NB4 (cell line): Measurements from ENCODE around the gene SEMA5A.

Experiments
- MAX ChIP-seq: IDR thresholded peaks from 2 replicates; pipeline ENCODE4 v1.6.1; 2011; ENCODE audit warnings: low read depth, low read length
- POLR2A ChIP-seq: IDR thresholded peaks from 2 replicates; pipeline ENCODE4 v1.6.1; 2011; ENCODE audit warnings: mild to moderate bottlenecking; ENCODE audit not compliant: insufficient read length; ENCODE audit errors: extremely low read depth

- no peak for TF ChIP-seq POLR2A
- peak; percentile 41; the same call in 1 of the 2 replicates for TF ChIP-seq MAX
Measured at GRCh38 chr5:9454012-9454481, 91.8 kb downstream of the SEMA5A start.
